Lower leg skin (tissue), 3 donors: Measurements from ENCODE around the gene RGS12.

Experiments used
- POLR2A ChIP-seq, 2 donors: fragments of 450-650 bp; IDR thresholded peaks; one replicate each; pipeline ENCODE4 v1.6.1; 2016 to 2017; ENCODE audit warnings: antibody characterized with exemption in 2 of 2, mild to moderate bottlenecking in 1 of 2, moderate library complexity in 1 of 2
- TF ChIP-seq, protein P1 (sequence below), 3 donors: fragments of 450-650 bp; IDR thresholded peaks; one replicate each; pipeline ENCODE4 v1.5.1; 2016; ENCODE audit warnings: antibody characterized with exemption in 3 of 3, mild to moderate bottlenecking in 3 of 3, moderate library complexity in 2 of 3

DNA sequence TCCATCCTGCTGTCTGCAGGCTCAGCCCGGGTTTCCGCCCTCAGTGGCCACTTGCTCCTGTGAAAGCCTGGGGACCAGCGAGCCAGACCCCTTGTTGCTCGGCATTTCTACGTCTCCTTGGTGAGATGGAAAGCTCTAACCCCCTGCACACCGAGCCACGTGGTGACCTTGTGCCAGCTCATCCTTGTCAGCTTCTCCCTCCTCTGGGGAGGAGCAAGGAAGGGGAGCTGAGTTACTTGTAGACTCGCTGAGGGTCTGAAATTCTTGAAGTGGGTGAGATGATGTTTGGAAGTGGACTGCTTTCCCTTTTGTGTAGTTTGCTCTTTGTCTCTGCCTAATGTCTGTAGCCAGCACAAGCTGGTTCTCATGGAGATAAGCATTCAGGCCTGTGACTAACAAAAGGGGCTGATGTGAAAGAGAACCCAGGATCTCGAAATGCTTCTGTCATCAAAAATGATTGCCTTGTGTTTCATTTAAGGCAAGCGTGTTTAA, 29.3 kb downstream of the RGS12 start:
- TF ChIP-seq, protein P1, sequence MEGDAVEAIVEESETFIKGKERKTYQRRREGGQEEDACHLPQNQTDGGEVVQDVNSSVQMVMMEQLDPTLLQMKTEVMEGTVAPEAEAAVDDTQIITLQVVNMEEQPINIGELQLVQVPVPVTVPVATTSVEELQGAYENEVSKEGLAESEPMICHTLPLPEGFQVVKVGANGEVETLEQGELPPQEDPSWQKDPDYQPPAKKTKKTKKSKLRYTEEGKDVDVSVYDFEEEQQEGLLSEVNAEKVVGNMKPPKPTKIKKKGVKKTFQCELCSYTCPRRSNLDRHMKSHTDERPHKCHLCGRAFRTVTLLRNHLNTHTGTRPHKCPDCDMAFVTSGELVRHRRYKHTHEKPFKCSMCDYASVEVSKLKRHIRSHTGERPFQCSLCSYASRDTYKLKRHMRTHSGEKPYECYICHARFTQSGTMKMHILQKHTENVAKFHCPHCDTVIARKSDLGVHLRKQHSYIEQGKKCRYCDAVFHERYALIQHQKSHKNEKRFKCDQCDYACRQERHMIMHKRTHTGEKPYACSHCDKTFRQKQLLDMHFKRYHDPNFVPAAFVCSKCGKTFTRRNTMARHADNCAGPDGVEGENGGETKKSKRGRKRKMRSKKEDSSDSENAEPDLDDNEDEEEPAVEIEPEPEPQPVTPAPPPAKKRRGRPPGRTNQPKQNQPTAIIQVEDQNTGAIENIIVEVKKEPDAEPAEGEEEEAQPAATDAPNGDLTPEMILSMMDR (IDR thresholded peaks at IDR 0.05) = no peak
- TF ChIP-seq POLR2A (IDR thresholded peaks at IDR 0.05) = no peak
